ENCODE data around the gene LRRC58.
"Not testable (repeated sequence)": the region's sequence is repeated elsewhere in the genome, so short reads cannot be mapped to it uniquely, and the experiment has no call there.

The LRRC58 gene

GRCh38 chr3:120341658-120342346 is 7.4 kb downstream of the LRRC58 start:
- DNase-seq: peak in 2 of 10 donors; percentile 32 to 75
- intact Hi-C loops (cut with DNase I): loop anchor here (10.0 kb wide), 1 partner anchor 97 kb away; no protein-coding TSS in a partner anchor

DNA sequence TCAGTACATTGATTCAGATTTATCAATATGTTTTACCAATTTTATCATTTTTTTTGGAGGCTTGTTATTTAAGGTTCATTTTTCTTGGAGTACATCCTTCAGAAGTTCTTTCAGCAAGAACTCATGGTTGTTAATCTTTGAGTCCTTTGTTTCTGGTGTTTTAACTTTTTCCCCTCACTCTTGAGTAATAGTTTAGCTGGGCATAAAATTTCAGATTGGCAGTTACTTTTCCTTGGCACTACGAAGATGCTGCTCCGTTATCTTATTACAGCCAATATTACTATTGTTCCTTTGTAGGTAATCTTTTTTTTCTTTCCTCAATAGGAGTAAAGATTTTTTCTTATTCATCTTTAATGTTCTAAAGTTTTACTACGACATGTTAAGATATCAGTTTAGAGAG is 9.8 kb downstream of the LRRC58 start:
- intact Hi-C loops (cut with DNase I): no loop called here
- DNase-seq: no peak

DNA sequence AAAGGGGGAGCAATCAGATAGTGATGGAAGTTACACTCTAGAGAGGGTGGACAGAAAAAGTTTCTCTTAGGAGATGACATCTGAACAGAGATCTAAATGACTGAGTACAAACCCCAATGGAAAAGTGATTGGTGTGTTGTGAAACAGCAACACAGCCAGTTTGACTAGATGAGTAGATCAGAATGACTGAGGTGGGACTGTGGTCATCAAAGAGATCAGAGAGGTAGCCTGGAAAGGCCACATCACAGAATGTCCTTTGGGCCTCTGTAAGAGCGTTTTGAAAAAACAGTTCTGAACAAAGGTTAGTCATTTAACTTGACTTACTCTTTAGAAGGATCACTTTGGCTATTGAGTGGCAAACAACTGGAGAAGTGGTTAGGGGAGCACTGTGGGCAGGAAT is 10.6 kb downstream of the LRRC58 start:
- peak in 1 of 10 donors; percentile 11 for DNase-seq

GRCh38 chr3:120332646-120333045 is 16.5 kb downstream of the LRRC58 start:
- no peak for DNase-seq
- intact Hi-C loops (cut with DNase I): no loop called here

More for the DNA sequence above, 10.6 kb downstream of the LRRC58 start:
- intact Hi-C loops (cut with DNase I): no loop called here

DNA sequence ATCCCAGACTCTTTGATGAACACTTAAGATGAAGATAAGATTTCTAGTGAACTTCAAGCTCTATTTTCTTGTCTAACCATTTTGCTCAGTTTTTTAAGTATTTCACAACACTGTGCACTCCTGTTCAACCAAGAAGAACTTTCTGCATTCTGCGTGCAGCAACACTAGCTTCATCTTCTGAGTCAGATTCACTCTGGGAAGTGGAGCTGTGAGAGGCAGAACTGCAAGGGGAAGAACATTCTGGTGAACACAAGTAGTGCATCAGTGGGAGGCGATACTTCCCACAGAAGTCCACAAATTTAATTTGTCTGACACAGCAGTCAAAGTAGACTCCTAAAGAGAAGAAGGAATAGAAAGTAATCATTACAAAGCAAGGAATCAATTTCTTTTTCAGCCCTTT is 18.1 kb downstream of the LRRC58 start:
- intact Hi-C loops (cut with DNase I): no loop called here
- no peak for DNase-seq

DNA sequence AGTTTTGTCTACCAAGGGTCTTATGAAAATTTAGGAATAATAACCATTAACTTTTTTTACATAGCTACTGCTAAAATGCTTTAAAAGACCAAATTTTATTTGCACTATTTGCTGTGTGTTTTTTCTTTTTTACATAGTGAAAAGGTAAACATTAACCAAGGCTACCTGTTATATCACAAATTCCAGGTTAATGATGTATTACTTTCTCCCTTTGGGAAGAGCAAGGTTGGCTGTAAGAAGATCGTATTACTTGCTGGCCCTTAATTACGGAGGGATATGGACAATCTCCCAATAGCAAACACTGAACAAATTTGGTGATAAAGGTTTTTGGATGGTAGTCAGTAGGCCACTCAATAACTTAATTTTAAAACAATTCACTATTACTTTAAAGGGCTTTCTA is 22.4 kb downstream of the LRRC58 start:
- no peak for DNase-seq
- intact Hi-C loops (cut with DNase I): no loop called here

- intact Hi-C loops (cut with DNase I): no loop called here
- no peak for DNase-seq
Observed at GRCh38 chr3:120324190-120324589, 25.0 kb downstream of the LRRC58 start.

- DNase-seq; intact Hi-C loops (cut with DNase I): not testable (repeated sequence)
Observed at GRCh38 chr3:120323761-120324160, 25.4 kb downstream of the LRRC58 start.

GRCh38 chr3:120311863-120312794 is 37.0 kb downstream of the LRRC58 start:
- intact Hi-C loops (cut with DNase I): no loop called here
- DNase-seq: no peak

- intact Hi-C loops (cut with DNase I): no loop called here
- peak in 1 of 10 donors; percentile 72 for DNase-seq
Observed at GRCh38 chr3:120306519-120307455, 42.4 kb downstream of the LRRC58 start.

GRCh38 chr3:120304616-120305015 is 44.5 kb downstream of the LRRC58 start:
- DNase-seq: no peak
- intact Hi-C loops (cut with DNase I): no loop called here

- intact Hi-C loops (cut with DNase I): no loop called here
Observed at GRCh38 chr3:120302361-120302760, 46.8 kb downstream of the LRRC58 start.

GRCh38 chr3:120300971-120301370 is 48.2 kb downstream of the LRRC58 start:
- intact Hi-C loops (cut with DNase I): no loop called here

More at GRCh38 chr3:120302361-120302760, 46.8 kb downstream of the LRRC58 start:
- DNase-seq: no peak

GRCh38 chr3:120299403-120299802 is 49.8 kb downstream of the LRRC58 start:
- intact Hi-C loops (cut with DNase I): no loop called here

More at GRCh38 chr3:120300971-120301370, 48.2 kb downstream of the LRRC58 start:
- DNase-seq: no peak

GRCh38 chr3:120298996-120299395 is 50.2 kb downstream of the LRRC58 start:
- no peak for DNase-seq
- intact Hi-C loops (cut with DNase I): no loop called here

More at GRCh38 chr3:120299403-120299802, 49.8 kb downstream of the LRRC58 start:
- no peak for DNase-seq

GRCh38 chr3:120291552-120291951 is 57.6 kb downstream of the LRRC58 start:
- intact Hi-C loops (cut with DNase I); DNase-seq: not testable (repeated sequence)

GRCh38 chr3:120289636-120290035 is 59.5 kb downstream of the LRRC58 start:
- intact Hi-C loops (cut with DNase I): no loop called here
- peak in 1 of 10 donors; percentile 74 for DNase-seq

- no peak for DNase-seq
- intact Hi-C loops (cut with DNase I): no loop called here
Observed at GRCh38 chr3:120286465-120286864, 62.7 kb downstream of the LRRC58 start.

- no peak for DNase-seq
- intact Hi-C loops (cut with DNase I): no loop called here
Observed at GRCh38 chr3:120285508-120285841, 63.7 kb downstream of the LRRC58 start.

GRCh38 chr3:120284747-120285507 is 64.2 kb downstream of the LRRC58 start, which contains the start of gene GPR156:
Gene GPR156, minus strand, starts transcription at chr3:120285222. Its CDS starts 41,124 bp downstream, at chr3:120244098.
- intact Hi-C loops (cut with DNase I): no loop called here
- peak in 1 of 10 donors; percentile 79 for DNase-seq

Measured in posterior cingulate gyrus (tissue), 11 donors.